B cell (primary cell): Measurements from ENCODE around the gene FUT6. TPM values are rescaled to one million over a fixed set of nuclear protein-coding genes. Genes with fewer than 3 reads are reported as not detected.

Source experiments
- ATAC-seq: fragments of 200-7000 bp; cut with Tn5 transposase; one replicate; pipeline ENCODE4 v1.10.0; 2021; ENCODE audit warnings: low read depth, mild to moderate bottlenecking, moderate number of reproducible peaks, moderate library complexity
- CTCF ChIA-PET: fragments of 350-600 bp; sonication (Branson Sonifier 250); formaldehyde crosslinking; loops from one replicate; lab custom pipeline; 2021; ENCODE audit warnings: antibody characterized with exemption, inconsistent platforms; lab: Charles Lee
- POLR2A ChIA-PET: fragments of 350-600 bp; sonication (Branson Sonifier 250); formaldehyde crosslinking; loops from one replicate; lab custom pipeline; 2021; ENCODE audit warnings: antibody characterized with exemption; lab: Charles Lee
- DNase-seq: peaks from one replicate; pipeline ENCODE4 v3.0.0; 2013
- H2AFZ ChIP-seq: 2 replicates; pipeline ENCODE4 v1.6.1; 2012; ENCODE audit warnings: mild to moderate bottlenecking, low read depth, low read length; ENCODE audit not compliant: insufficient read depth, poor library complexity, severe bottlenecking
- H3K27ac ChIP-seq, 2 donors: 1 replicate in 1 of 2; 2 replicates in 1 of 2; pipeline ENCODE4 v1.5.1; 2012 to 2013; ENCODE audit warnings: low read length in 2 of 2, mild to moderate bottlenecking in 2 of 2, moderate library complexity in 1 of 2
- H3K27me3 ChIP-seq, 4 experiments: fragments of 200-600 bp in 1 of 4; sonication (generic) in 1 of 4; replicated peaks in 1 of 4; 1 replicate in 2 of 4; 2 replicates in 2 of 4; pipeline versions ENCODE4 v1.6.1 to v1.7.0; 2013 to 2016; ENCODE audit warnings: low read length in 3 of 4, mild to moderate bottlenecking in 2 of 4, mixed read lengths in 1 of 4, moderate library complexity in 1 of 4; ENCODE audit not compliant: insufficient read depth in 4 of 4, control insufficient read depth in 3 of 4; ENCODE audit errors: control extremely low read depth in 1 of 4
- H3K36me3 ChIP-seq, 2 experiments: replicated peaks in 1 of 2; 1 replicate in 1 of 2; 2 replicates in 1 of 2; pipeline versions ENCODE4 v1.6.1 to v1.7.1; 2013; ENCODE audit warnings: low read length in 1 of 2; ENCODE audit not compliant: insufficient read depth in 2 of 2, control insufficient read depth in 1 of 2; ENCODE audit errors: control extremely low read depth in 1 of 2, extremely low read depth in 1 of 2
- H3K4me1 ChIP-seq, 2 donors: fragments of 200-600 bp in 1 of 2; sonication (generic) in 1 of 2; 1 replicate in 1 of 2; 2 replicates in 1 of 2; pipeline versions ENCODE4 v1.5.1 to v1.6.1; 2013 to 2017; ENCODE audit warnings: low read length in 2 of 2; ENCODE audit not compliant: control insufficient read depth in 2 of 2, insufficient read depth in 2 of 2
- H3K4me2 ChIP-seq: replicated peaks from 2 replicates; pipeline ENCODE3; 2012; ENCODE audit warnings: mild to moderate bottlenecking, low read depth, low read length; ENCODE audit not compliant: poor library complexity, severe bottlenecking
- H3K4me3 ChIP-seq, 5 experiments: fragments of 200-600 bp in 1 of 5; sonication (generic) in 1 of 5; 1 replicate in 3 of 5; 2 replicates in 2 of 5; pipeline versions ENCODE4 v1.5.1 to v1.7.0; 2011 to 2016; ENCODE audit warnings: low read length in 4 of 5, mild to moderate bottlenecking in 4 of 5, low read depth in 2 of 5, control low read depth in 1 of 5, moderate library complexity in 1 of 5; ENCODE audit not compliant: insufficient read depth in 1 of 5; ENCODE audit errors: control extremely low read depth in 1 of 5, extremely low read depth in 1 of 5
- H3K79me2 ChIP-seq: fragments of 200-600 bp; sonication (generic); one replicate; pipeline ENCODE4 v1.6.0; 2016; ENCODE audit warnings: low read length; ENCODE audit not compliant: control insufficient read depth, insufficient read depth
- H3K9ac ChIP-seq: fragments of 200-600 bp; sonication (generic); 2 replicates; pipeline ENCODE4 v1.6.1; 2017; ENCODE audit warnings: mild to moderate bottlenecking, low read length, moderate library complexity
- H3K9me3 ChIP-seq, 3 donors: one replicate each; pipeline versions ENCODE4 v1.6.1 to v1.7.1; 2013; ENCODE audit warnings: low read length in 2 of 3; ENCODE audit not compliant: control insufficient read depth in 2 of 3, insufficient read depth in 1 of 3; ENCODE audit errors: control extremely low read depth in 1 of 3
- H4K20me1 ChIP-seq: 2 replicates; pipeline ENCODE4 v1.6.0; 2012; ENCODE audit warnings: mild to moderate bottlenecking, low read length; ENCODE audit not compliant: insufficient read depth, control insufficient read depth, poor library complexity, severe bottlenecking
- H3K27ac Mint-ChIP-seq: one replicate; pipeline ENCODE4 v1.8.0; 2021; ENCODE audit warnings: mixed read lengths
- H3K27me3 Mint-ChIP-seq: one replicate; pipeline ENCODE4 v1.8.0; 2021; ENCODE audit warnings: mixed read lengths
- H3K4me1 Mint-ChIP-seq: one replicate; pipeline ENCODE4 v1.8.0; 2021; ENCODE audit warnings: mixed read lengths
- H3K4me3 Mint-ChIP-seq: one replicate; pipeline ENCODE4 v1.8.0; 2021; ENCODE audit warnings: mixed read lengths
- H3K9me3 Mint-ChIP-seq: one replicate; pipeline ENCODE4 v1.8.0; 2022; ENCODE audit warnings: mixed read lengths; ENCODE audit not compliant: insufficient read depth
- EZH2 ChIP-seq: IDR thresholded peaks from 2 replicates; pipeline ENCODE4 v1.6.1; 2012; ENCODE audit warnings: borderline replicate concordance, low read depth, mild to moderate bottlenecking, moderate library complexity, low read length; ENCODE audit not compliant: insufficient read depth, poor library complexity, severe bottlenecking
- whole genome bisulfite sequencing: methylation state at CpG from one replicate; pipeline ENCODE4 v1.1.5; 2013; ENCODE audit warnings: missing lambda C conversion rate; ENCODE audit not compliant: insufficient coverage; 5-methylcytosine and 5-hydroxymethylcytosine counted together
- intact Hi-C: fragments of 100-400 bp; cut with micrococcal nuclease; formaldehyde crosslinking; loops from one replicate; pipeline ENCODE4 v1.10.0; 2022
- polyA plus RNA-seq: library from polyadenylated mRNA; depleted of rRNA; stranded (reverse); fragments of >200 nt; gene quantifications from 2 replicates; pipeline ENCODE4 v1.2.3, GENCODE V29; 2012
- total RNA-seq, 2 donors: library from RNA; stranded (reverse); fragments of 120-200 nt in 1 of 2; gene quantifications; 1 replicate in 1 of 2; 2 replicates in 1 of 2; pipeline versions ENCODE4 v1.2.3 to v1.2.4, GENCODE V29; 2013 to 2022
- TF ChIP-seq, protein P1 (sequence below): fragments of 200-600 bp; IDR thresholded peaks from one replicate; pipeline ENCODE4 v1.8.0; 2022; ENCODE audit warnings: antibody characterized with exemption, mild to moderate bottlenecking

FUT6 gene
- total and polyA plus RNA-seq, 2 donors (not counting 1 experiment from before 2014, with no cell fraction given): 0.03 TPM; not detected in 1

DNA sequence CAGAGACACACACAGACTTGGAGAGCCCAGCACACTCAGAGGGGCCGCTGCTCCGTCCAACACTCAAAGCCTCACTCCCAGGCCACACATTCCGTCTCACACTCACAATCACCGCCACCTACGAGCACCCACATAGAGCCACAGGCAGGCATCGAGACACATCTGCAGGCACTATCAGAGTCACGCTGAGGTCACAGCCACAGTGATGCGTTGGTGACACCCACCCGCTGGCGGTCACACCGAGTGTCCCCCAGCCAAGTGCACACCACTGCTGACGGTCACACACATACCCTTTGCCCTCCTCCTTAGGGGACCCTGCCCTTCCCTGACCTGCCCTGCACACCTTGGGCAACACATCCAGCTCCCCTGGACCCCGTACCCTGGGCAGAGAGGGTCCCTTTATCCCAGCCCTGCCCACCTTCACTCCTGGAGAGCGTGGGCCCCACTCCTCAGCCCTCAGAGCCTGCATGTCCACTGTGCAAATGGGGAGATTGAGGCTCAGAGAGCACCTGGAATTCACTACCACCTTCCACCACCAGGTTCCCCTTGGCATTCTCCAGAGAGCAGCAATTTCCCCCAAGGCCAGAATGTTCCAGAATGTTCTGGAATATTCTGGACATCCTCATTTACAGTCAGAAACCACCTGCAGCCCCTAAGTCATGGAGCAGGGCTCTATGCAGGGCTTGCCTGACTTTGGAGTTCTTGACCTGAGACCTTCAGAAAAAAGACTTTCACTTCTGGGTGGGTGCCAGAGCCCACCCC is 25.4 kb upstream of the FUT6 start:
- peaks cover 16% of the 10 kb centered on the region for H3K27me3 Mint-ChIP-seq
- Histone ChIP-seq H3K79me2 (no peaks in the 10 kb centered on the region), H4K20me1 (no peaks in the 10 kb centered on the region), H2AFZ (no peak overlapping the region), H3K4me3 (no peak overlapping the region), H3K9ac (no peak overlapping the region), H3K27ac (no peak overlapping the region), H3K27me3 (peaks cover 0 to 4% (median 0%) of the 10 kb centered on the region in 4 experiments), H3K4me2 (no peak overlapping the region), H3K9me3 (no peaks in the 10 kb centered on the region), H3K36me3 (no peaks in the 10 kb centered on the region), H3K4me1 (no peaks in the 10 kb centered on the region)
- H3K9me3 Mint-ChIP-seq: no peaks in the 10 kb centered on the region
- TF ChIP-seq, protein P1, sequence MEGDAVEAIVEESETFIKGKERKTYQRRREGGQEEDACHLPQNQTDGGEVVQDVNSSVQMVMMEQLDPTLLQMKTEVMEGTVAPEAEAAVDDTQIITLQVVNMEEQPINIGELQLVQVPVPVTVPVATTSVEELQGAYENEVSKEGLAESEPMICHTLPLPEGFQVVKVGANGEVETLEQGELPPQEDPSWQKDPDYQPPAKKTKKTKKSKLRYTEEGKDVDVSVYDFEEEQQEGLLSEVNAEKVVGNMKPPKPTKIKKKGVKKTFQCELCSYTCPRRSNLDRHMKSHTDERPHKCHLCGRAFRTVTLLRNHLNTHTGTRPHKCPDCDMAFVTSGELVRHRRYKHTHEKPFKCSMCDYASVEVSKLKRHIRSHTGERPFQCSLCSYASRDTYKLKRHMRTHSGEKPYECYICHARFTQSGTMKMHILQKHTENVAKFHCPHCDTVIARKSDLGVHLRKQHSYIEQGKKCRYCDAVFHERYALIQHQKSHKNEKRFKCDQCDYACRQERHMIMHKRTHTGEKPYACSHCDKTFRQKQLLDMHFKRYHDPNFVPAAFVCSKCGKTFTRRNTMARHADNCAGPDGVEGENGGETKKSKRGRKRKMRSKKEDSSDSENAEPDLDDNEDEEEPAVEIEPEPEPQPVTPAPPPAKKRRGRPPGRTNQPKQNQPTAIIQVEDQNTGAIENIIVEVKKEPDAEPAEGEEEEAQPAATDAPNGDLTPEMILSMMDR: no peak
- TF ChIP-seq EZH2: no peak
- DNase-seq (no peak), ATAC-seq (no peak)
- CTCF ChIA-PET: no interaction called here
- no peaks in the 10 kb centered on the region for H3K4me1 Mint-ChIP-seq
- WGBS: 92% methylated on average over 14 of the region's 14 CpGs
- POLR2A ChIA-PET: no interaction called here
- H3K4me3 Mint-ChIP-seq: no peak overlapping the region
- intact Hi-C loops: no loop called here
- no peak overlapping the region for H3K27ac Mint-ChIP-seq

DNA sequence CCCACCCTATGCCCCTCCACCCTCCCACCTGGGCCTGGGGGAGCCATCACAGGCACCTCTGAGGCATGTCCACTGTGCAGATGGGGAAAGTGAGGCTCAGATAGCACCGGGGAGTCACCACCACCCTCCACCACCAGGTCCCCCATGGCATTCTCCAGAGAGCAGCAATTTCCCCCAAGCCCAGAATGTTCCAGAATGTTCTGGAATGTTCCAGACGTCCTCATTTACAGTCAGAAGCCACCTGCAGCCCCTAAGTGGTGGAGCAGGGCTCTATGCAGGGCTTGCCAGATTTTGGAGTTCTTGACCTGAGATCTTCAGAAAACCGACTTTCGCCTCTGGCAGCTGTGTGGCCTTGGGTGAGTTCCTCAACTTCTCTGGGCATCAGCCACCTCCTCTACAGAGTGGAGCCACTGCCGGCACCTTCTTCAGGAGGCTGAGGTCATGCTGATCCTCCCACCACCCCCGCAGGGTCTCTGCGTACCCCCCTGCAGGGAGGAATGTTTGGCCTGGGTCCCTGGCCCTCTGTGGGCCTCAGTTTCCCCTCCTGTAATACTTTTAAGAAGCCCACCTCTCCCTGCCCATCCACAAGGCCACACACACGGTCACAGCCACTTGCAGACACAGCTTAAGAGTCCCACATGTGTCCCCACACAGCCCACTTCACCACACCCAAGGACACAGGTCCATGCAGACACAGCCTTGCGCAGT is 24.7 kb upstream of the FUT6 start:
- no peak overlapping the region for H3K27ac Mint-ChIP-seq
- WGBS: 83% methylated on average over 7 of the region's 9 CpGs
- ChIA-PET CTCF (no interaction called here), POLR2A (no interaction called here)
- TF ChIP-seq EZH2: no peak
- TF ChIP-seq, protein P1: no peak
- Histone ChIP-seq H3K9me3 (no peaks in the 10 kb centered on the region), H4K20me1 (no peaks in the 10 kb centered on the region), H2AFZ (no peak overlapping the region), H3K27ac (no peak overlapping the region), H3K4me2 (no peak overlapping the region), H3K9ac (no peak overlapping the region), H3K4me3 (no peak overlapping the region), H3K36me3 (no peaks in the 10 kb centered on the region), H3K79me2 (no peaks in the 10 kb centered on the region), H3K4me1 (no peaks in the 10 kb centered on the region), H3K27me3 (peaks cover 0 to 4% (median 0%) of the 10 kb centered on the region in 4 experiments)
- intact Hi-C loops: no loop called here
- ATAC-seq (no peak), DNase-seq (no peak)
- H3K9me3 Mint-ChIP-seq: no peaks in the 10 kb centered on the region
- H3K4me1 Mint-ChIP-seq: no peaks in the 10 kb centered on the region
- H3K4me3 Mint-ChIP-seq: no peak overlapping the region
- peaks cover 16% of the 10 kb centered on the region for H3K27me3 Mint-ChIP-seq
